Right lobe of liver (tissue), 4 donors: ENCODE measurements around the gene ANAPC15.

Source experiments
- POLR2A ChIP-seq: fragments of 450-650 bp; IDR thresholded peaks from one replicate; pipeline ENCODE4 v1.6.1; 2017; ENCODE audit warnings: antibody characterized with exemption, mild to moderate bottlenecking
- TF ChIP-seq, protein P1 (sequence below), 4 donors: fragments of 200-600 bp in 3 of 4; fragments of 450-650 bp in 1 of 4; IDR thresholded peaks; one replicate each; pipeline versions ENCODE4 v1.5.1 to v1.8.0; 2016 to 2022; ENCODE audit warnings: antibody characterized with exemption in 4 of 4, mild to moderate bottlenecking in 2 of 4
- donor health status: DM: no; HTN: no; CAD: no.
- donor health status: DM: no; HTN: no; CAD: no.
- donor health status: DM: no; HTN: yes; CAD: no.

DNA sequence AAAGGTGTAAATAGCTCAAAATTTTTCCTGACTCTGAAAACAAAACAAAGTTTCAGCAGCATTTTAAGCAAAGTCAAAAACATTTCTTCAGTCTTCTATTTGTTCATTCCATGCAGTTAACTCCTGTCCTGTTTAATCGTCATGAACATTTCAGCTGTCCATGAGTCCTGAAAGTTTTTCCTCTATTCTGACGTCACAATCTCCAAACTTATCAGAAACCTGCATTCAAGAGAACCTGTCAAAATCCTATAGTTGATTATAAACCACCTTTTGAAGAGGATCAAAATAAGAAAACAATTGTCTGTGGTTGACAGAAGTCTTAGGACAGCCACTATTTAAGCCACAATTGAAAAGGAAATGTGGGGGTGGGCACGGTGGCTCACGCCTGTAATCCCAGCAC is 38.4 kb upstream of the ANAPC15 start:
- TF ChIP-seq, protein P1, sequence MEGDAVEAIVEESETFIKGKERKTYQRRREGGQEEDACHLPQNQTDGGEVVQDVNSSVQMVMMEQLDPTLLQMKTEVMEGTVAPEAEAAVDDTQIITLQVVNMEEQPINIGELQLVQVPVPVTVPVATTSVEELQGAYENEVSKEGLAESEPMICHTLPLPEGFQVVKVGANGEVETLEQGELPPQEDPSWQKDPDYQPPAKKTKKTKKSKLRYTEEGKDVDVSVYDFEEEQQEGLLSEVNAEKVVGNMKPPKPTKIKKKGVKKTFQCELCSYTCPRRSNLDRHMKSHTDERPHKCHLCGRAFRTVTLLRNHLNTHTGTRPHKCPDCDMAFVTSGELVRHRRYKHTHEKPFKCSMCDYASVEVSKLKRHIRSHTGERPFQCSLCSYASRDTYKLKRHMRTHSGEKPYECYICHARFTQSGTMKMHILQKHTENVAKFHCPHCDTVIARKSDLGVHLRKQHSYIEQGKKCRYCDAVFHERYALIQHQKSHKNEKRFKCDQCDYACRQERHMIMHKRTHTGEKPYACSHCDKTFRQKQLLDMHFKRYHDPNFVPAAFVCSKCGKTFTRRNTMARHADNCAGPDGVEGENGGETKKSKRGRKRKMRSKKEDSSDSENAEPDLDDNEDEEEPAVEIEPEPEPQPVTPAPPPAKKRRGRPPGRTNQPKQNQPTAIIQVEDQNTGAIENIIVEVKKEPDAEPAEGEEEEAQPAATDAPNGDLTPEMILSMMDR (IDR thresholded peaks at IDR 0.05) = no peak
- TF ChIP-seq POLR2A = no peak
